ENCODE measurements around the gene MPZL1. TPM values are rescaled to one million over a fixed set of nuclear protein-coding genes. Genes with fewer than 3 reads are reported as not detected.

Gene MPZL1
- total RNA-seq, 4 donors from 2014 or later = 44.5 to 72.6 (median 53.7) TPM

DNA sequence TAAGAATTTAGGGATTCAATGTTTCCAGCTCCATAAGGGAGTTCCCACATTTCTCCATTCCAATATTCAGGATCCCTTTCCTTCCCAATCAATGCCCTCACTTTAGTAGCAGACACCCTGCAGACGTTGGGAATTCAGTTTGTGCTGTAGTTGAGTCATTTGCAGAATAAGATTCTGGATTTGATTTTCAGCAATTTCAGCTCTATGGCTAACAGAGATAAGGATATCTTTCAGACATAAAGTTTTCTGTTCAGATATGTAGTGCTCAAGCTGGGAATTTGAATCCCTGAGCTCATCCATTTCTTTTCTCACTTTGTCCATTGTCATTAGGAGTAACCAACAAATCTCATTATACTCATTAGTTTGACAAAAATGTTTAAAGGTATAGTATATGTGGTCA is 13.1 kb downstream of the MPZL1 start:
- TF ChIP-seq, protein P1, sequence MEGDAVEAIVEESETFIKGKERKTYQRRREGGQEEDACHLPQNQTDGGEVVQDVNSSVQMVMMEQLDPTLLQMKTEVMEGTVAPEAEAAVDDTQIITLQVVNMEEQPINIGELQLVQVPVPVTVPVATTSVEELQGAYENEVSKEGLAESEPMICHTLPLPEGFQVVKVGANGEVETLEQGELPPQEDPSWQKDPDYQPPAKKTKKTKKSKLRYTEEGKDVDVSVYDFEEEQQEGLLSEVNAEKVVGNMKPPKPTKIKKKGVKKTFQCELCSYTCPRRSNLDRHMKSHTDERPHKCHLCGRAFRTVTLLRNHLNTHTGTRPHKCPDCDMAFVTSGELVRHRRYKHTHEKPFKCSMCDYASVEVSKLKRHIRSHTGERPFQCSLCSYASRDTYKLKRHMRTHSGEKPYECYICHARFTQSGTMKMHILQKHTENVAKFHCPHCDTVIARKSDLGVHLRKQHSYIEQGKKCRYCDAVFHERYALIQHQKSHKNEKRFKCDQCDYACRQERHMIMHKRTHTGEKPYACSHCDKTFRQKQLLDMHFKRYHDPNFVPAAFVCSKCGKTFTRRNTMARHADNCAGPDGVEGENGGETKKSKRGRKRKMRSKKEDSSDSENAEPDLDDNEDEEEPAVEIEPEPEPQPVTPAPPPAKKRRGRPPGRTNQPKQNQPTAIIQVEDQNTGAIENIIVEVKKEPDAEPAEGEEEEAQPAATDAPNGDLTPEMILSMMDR (IDR thresholded peaks at IDR 0.05; ENCODE audit: low read depth) = no peak

DNA sequence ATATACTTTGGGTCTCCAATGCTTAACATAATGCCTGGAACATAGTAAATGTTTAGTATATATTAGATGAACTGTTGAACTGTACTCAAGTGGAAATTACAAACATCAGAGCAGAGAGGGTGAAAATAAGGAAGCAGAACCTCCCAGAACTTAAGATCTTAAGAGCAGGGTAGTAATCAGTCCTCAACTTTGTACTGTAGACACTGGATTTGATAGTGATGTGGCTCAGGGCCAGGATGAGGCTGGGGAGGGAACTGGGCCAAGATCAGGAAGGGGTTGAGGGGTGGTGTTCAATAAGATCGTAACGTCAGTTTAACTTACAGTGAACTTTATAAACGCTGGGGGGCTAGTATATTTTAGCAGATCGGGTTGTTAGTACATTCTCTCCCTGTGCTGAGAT is 15.4 kb downstream of the MPZL1 start:
- TF ChIP-seq, protein P1 (IDR thresholded peaks at IDR 0.05; ENCODE audit: low read depth) = no peak

DNA sequence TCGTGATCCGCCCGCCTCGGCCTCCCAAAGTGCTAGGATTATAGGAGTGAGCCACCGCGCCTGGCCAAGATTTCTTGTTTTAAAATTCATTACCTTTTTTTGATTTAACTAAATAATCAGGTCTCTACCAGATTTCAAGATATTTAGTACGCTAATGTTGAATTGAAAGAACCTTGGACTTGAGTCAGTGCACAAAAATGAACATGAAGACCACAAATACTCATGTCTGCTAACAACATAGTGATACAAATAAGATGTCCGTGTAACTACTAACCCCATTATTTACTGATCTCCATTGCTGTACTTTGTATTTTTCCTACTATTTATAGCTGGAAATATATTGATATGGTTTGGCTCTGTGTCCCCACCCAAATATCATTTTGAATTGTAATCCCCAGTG is 16.4 kb downstream of the MPZL1 start:
- TF ChIP-seq, protein P1 (IDR thresholded peaks at IDR 0.05; ENCODE audit: low read depth) = no peak

DNA sequence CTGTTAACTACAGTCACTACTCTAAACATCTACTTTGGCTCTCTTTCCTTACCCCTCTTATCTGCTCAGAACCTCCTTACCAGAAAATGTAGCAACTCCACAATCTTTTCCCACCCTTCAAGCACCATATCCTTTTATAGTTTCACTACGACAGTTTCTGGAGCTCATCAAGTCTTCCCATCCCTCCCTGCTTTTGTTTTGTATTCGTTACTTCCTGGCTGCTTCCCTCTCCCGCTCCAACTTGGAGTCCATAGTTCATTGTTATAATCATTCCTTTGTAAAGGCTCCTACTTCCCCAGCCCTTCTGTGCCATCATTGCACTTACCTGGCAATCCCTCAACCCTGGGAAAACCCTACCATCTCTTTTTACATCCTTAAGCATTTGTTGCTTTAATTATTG is 18.0 kb downstream of the MPZL1 start:
- TF ChIP-seq, protein P1 (IDR thresholded peaks at IDR 0.05; ENCODE audit: low read depth) = no peak

DNA sequence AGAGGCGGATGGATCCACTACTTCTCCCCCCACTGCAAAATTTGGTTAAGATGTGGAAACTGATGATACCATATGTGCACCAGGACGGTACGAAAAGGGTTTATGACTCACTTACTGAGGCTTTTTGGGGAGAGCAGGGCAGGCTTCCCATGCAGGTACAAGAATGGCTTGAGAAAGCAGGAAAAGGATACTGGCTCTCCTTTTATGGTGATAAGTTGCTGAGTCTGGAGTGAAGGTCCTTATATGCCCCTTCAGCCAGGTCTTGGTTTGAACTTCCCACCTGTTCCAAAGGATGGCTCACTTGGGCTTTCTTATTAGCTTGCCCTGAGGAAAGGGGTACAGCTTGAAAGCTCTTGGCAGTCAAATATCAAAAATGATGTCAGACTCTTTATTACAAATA is 23.1 kb downstream of the MPZL1 start:
- TF ChIP-seq, protein P1 (IDR thresholded peaks at IDR 0.05; ENCODE audit: low read depth) = no peak

DNA sequence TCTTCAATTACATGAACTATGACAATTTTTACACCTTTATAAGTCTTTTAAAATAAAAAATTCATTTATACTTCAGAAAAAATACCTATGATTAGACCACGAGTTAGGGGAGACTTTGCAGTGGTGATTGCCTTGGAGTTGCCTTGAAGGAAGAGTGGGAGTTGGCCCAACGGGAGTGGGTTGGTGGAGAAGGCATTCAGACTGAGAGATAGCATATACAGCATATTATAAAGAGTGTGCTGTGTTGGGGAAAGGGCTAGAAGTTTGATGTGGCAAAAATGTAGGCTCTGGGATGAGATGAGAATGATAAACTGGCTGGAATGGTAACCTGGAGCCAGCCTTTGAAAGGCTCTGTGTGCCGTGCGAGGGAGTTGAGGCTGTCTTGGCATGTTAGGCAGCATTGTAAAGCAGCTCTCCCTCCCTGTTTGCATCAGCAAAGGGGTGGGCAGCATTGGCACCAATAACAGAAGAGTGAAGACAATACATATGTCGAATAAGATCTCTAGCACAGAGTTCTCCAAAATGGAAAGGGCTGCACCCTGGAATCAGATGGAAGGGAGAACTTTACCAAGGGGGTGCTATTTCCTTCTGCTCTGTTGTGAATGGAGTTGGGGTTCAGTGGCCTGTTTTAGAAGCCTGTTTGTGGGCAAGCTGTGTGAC is 24.4 kb downstream of the MPZL1 start:
- TF ChIP-seq, protein P1 (IDR thresholded peaks at IDR 0.05; ENCODE audit: low read depth) = no peak

DNA sequence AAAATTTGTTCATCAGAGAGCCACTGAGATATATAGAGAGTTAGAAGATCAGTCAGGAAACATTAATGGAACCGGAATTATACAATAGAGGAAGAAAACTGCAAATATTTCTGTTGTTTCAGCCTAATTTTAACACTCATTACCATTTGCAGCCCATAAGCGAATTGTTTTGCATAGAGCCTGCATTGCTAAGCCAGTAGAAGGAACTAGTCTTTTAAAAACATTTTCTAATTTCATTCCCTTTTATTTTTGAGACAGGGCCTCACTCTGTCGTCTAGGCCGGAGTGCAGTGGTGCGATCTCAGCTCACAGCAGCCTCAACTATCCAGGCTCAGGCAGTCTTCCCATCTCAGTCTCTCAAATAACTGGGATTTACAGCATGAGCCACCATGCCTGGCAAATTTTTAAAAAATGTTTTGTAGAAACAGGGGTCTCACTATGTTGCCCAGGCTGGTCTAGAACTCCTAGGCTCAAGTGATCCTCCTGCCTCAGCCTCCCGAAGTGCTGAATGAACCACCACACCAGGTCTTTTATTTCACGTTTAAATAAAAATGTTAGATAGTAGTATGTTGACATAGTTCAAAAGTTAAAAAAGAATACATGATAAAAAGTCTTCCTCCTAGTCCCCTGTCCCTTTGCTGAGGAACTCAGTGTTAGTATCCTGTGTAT is 25.3 kb downstream of the MPZL1 start:
- TF ChIP-seq, protein P1 (IDR thresholded peaks at IDR 0.05; ENCODE audit: low read depth) = no peak

All from subcutaneous adipose tissue (tissue), 4 donors.